SK-N-SH (cell line): ENCODE measurements around the gene IL16.

Experiments
- CTCF ChIP-seq: fragments of 200-600 bp; sonication (generic); IDR thresholded peaks from 2 replicates; pipeline ENCODE4 v1.6.1; 2017; ENCODE audit warnings: antibody characterized with exemption, mild to moderate bottlenecking, moderate library complexity
- GABPA ChIP-seq: IDR thresholded peaks from 2 replicates; pipeline ENCODE4 v1.4.0; 2012; ENCODE audit warnings: low read depth, mild to moderate bottlenecking
- JUND ChIP-seq: IDR thresholded peaks from 2 replicates; pipeline ENCODE4 v1.4.0; 2012
- MAX ChIP-seq: IDR thresholded peaks from 2 replicates; pipeline ENCODE4 v1.4.0; 2012; ENCODE audit warnings: low read depth
- NRF1 ChIP-seq: IDR thresholded peaks from 2 replicates; pipeline ENCODE4 v1.6.1; 2012; ENCODE audit warnings: low read depth, mild to moderate bottlenecking, low read length
- POLR2AphosphoS5 ChIP-seq: IDR thresholded peaks from 2 replicates; pipeline ENCODE4 v1.6.1; 2012; ENCODE audit warnings: low read depth, low read length
- RAD21 ChIP-seq: IDR thresholded peaks from 2 replicates; pipeline ENCODE4 v1.6.1; 2012; ENCODE audit warnings: mild to moderate bottlenecking, low read length
- REST ChIP-seq: IDR thresholded peaks from 2 replicates; pipeline ENCODE4 v1.6.1; 2012; ENCODE audit warnings: mild to moderate bottlenecking, low read depth, low read length, moderate library complexity
- SIN3A ChIP-seq: IDR thresholded peaks from 2 replicates; pipeline ENCODE4 v1.6.1; 2012; ENCODE audit warnings: low read depth, mild to moderate bottlenecking, low read length, moderate library complexity, borderline replicate concordance
- TAF1 ChIP-seq: IDR thresholded peaks from 2 replicates; pipeline ENCODE4 v1.6.1; 2012; ENCODE audit warnings: low read depth, mild to moderate bottlenecking, low read length, moderate library complexity, borderline replicate concordance

- TF ChIP-seq REST: no peak
- TF ChIP-seq CTCF: no peak
- TF ChIP-seq GABPA: no peak
- TF ChIP-seq RAD21: no peak
- TF ChIP-seq TAF1: no peak
- no peak for TF ChIP-seq JUND
- TF ChIP-seq MAX: no peak
- TF ChIP-seq NRF1: no peak
- TF ChIP-seq POLR2AphosphoS5: no peak
- TF ChIP-seq SIN3A: no peak
Measured at GRCh38 chr15:81341351-81341750, 144.7 kb downstream of the IL16 start.
